ENCODE measurements around the gene POLD3. TPM values are rescaled to one million over a fixed set of nuclear protein-coding genes. Genes with fewer than 3 reads are reported as not detected.
A peak's percentile ranks its signal among the peaks of the same experiment; 100 is the strongest.

The POLD3 gene
- total and polyA plus RNA-seq, 8 donors: 4.7 to 85.7 (median 15.4) TPM

DNA sequence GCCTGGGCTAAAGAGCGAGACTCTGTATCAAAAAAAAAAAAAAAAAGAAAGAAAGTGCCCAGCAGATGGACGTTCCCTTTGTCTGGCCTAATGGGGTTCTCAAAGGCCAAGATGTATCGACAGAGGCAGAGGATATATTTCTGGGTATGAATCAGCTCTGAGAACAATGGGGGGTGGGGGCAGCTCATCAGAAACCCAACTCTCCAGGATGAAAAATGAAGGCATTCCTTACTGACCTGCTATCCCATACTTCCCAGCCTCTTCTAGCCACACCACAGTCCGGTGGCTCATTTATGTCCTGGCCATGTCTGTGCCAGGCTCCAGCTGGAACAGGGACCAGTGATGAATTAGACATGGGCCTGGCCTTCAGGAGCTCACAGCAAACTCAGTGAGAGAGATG, 15.2 kb upstream of the POLD3 start:
- intact Hi-C loops (cut with DNase I; ENCODE audit: low total_unique reads): no loop called here
- TF ChIP-seq POLR2AphosphoS5 (IDR thresholded peaks at IDR 0.05): no peak
- TF ChIP-seq, protein P1, sequence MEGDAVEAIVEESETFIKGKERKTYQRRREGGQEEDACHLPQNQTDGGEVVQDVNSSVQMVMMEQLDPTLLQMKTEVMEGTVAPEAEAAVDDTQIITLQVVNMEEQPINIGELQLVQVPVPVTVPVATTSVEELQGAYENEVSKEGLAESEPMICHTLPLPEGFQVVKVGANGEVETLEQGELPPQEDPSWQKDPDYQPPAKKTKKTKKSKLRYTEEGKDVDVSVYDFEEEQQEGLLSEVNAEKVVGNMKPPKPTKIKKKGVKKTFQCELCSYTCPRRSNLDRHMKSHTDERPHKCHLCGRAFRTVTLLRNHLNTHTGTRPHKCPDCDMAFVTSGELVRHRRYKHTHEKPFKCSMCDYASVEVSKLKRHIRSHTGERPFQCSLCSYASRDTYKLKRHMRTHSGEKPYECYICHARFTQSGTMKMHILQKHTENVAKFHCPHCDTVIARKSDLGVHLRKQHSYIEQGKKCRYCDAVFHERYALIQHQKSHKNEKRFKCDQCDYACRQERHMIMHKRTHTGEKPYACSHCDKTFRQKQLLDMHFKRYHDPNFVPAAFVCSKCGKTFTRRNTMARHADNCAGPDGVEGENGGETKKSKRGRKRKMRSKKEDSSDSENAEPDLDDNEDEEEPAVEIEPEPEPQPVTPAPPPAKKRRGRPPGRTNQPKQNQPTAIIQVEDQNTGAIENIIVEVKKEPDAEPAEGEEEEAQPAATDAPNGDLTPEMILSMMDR (IDR thresholded peaks at IDR 0.05): no peak
- TF ChIP-seq POLR2A (IDR thresholded peaks at IDR 0.05): no peak
- TF ChIP-seq EP300 (IDR thresholded peaks at IDR 0.05): no peak
- WGBS, 5 donors: 83 to 89% (median 83%) methylated on average over 4 of the region's 4 CpGs
- Histone ChIP-seq H3K4me1 (peaks cover 0 to 37% (median 19%) of the 10 kb centered on the region in 4 donors), H3K9me3 (no peaks in the 10 kb centered on the region), H3K27me3 (no peaks in the 10 kb centered on the region), H3K27ac (no peak overlapping the region), H3K36me3 (no peaks in the 10 kb centered on the region), H3K4me3 (no peak overlapping the region)
- DNase-seq: no peak

DNA sequence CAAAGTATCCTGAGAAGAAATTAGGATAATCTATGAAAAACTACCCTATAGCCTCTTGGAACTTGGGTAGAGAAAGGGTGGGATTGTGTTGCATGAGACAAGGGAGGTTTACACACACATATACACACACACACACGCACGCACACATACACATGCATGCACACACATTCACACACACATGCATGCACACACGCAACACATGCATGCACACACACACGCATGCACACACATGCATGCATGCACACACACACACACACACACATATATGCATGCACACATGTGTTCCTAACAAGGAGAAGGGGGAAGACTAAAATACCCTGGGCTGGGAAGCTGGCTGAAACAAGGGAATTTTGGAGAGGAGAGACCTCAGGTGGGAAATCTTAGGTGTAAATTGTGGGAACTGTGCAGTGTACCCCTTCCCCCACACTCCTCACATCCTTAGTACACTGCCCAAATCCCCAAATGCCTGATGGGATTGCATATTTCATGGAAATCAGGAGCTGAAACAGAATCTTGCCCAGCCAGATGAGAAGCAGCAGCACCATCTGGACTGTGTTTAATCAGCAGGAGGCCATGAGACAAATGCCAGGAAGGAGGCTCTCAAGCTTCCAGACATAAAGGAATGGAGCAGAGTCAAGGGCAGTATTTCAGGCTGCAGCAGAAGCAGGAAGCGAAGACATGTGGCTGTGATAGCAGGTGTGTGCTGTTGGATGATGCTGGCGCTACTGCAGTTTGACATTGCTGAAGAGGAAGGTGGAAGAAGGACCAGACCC, 14.6 kb upstream of the POLD3 start:
- no peaks in the 10 kb centered on the region for H3K36me3 ChIP-seq
- no peaks in the 10 kb centered on the region for H3K27me3 ChIP-seq
- intact Hi-C loops (cut with DNase I; ENCODE audit: low total_unique reads): no loop called here
- TF ChIP-seq POLR2A (IDR thresholded peaks at IDR 0.05) (no peak), POLR2AphosphoS5 (IDR thresholded peaks at IDR 0.05) (peak in 1 of 3 donors; percentile 10)
- TF ChIP-seq, protein P1 (IDR thresholded peaks at IDR 0.05): no peak
- DNase-seq: peak in 1 of 2 donors; percentile 55
- peaks cover 0 to 40% (median 19%) of the 10 kb centered on the region in 4 donors for H3K4me1 ChIP-seq
- 69 to 93% (median 83%) methylated on average over 6 of the region's 6 CpGs for WGBS, 5 donors
- H3K27ac ChIP-seq: peak overlapping the region in 1 of 5 donors; percentile 4
- no peak overlapping the region for H3K4me3 ChIP-seq
- no peaks in the 10 kb centered on the region for H3K9me3 ChIP-seq

DNA sequence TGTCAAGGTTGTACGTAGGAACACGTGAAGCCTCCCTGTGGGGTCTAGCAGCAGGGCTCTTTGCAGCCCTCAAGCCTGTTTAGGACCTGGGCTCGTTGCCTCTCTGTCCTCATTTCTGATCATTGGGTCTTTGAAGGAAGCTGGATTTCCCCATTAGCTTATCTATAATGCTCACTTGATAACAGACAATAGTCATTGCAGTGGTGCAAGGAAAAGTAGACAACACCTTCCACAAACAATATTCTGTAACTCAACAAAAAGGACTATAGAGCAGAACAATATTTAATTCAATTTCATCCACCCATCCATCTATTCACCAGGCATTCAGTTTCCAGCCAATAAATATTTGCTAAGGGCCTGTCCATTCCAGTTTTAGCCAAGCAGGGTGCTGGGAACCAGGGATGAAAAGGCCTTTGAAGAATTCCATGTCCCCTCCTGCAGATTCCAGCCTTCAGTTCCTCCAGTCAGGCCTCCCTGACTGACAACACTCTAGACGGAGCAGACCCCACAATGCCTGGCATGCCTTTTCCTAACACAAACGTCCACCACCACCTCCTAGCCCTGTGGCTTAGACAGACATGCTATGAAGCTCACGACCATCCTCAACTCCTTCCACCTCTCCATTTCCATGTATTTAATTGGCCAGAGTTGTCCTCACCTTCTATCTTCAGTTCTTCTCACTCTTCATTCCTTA, 12.7 kb upstream of the POLD3 start:
- 34 to 58% (median 47%) methylated on average over 6 of the region's 6 CpGs for WGBS, 5 donors
- Histone ChIP-seq H3K36me3 (no peaks in the 10 kb centered on the region), H3K27me3 (no peaks in the 10 kb centered on the region), H3K9me3 (no peaks in the 10 kb centered on the region), H3K27ac (peak overlapping the region in 3 of 5 donors; percentile 14 to 42 (median 34)), H3K4me3 (no peak overlapping the region), H3K4me1 (peaks cover 0 to 40% (median 19%) of the 10 kb centered on the region in 4 donors)
- TF ChIP-seq POLR2A (IDR thresholded peaks at IDR 0.05) (no peak), POLR2AphosphoS5 (IDR thresholded peaks at IDR 0.05) (peak in 2 of 3 donors; percentile 20 to 62)
- intact Hi-C loops (cut with DNase I; ENCODE audit: low total_unique reads): no loop called here
- peak in 1 of 2 donors; percentile 14 for DNase-seq

DNA sequence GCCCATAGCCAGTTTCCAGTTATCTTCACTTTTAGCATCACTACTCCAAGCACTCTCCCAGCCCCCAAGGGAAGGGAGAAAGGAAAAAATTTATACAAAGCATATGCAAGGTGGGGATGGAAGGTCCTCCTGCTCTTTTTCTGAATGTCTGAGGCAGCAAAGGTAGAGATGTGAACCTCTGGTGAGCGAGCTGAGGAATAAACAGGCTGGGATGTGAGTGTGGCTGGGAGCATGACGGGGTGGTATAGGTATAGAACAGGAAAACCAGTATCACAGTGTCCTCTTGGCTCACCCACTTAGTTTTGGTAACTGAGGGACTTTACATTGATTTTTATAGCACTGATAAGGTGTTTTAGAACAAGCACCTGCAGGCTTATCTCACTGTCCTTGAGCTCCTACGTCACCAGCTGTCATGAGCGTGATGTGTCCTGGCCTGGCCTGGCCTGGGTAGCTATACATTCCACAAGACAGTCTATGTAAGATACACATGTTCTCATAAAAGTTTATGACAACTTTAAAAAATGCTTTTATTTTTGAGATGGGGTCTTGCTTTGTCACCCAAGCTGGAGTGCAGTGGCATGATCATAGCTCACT, 10.3 kb upstream of the POLD3 start:
- intact Hi-C loops (cut with DNase I; ENCODE audit: low total_unique reads): no loop called here
- DNase-seq: peak in 1 of 2 donors; percentile 44

More for the DNA sequence above, 10.3 kb upstream of the POLD3 start:
- Histone ChIP-seq H3K27ac (no peak overlapping the region), H3K27me3 (no peaks in the 10 kb centered on the region), H3K4me3 (no peak overlapping the region), H3K36me3 (no peaks in the 10 kb centered on the region), H3K4me1 (peaks cover 0 to 40% (median 19%) of the 10 kb centered on the region in 4 donors), H3K9me3 (no peaks in the 10 kb centered on the region)
- TF ChIP-seq EP300 (IDR thresholded peaks at IDR 0.05): no peak
- TF ChIP-seq POLR2AphosphoS5 (IDR thresholded peaks at IDR 0.05): no peak
- TF ChIP-seq, protein P1 (IDR thresholded peaks at IDR 0.05): no peak
- no peak for TF ChIP-seq POLR2A (IDR thresholded peaks at IDR 0.05)
- WGBS, 5 donors: 64 to 94% (median 81%) methylated on average over 4 of the region's 4 CpGs

Data from stomach (tissue), 9 donors.